ENCODE data around the gene FARP2. TPM values are rescaled to one million over a fixed set of nuclear protein-coding genes. Genes with fewer than 3 reads are reported as not detected.

FARP2 gene
- total RNA-seq, 1 donor from 2014 or later: 65.0 TPM

- Mint-ChIP-seq H3K4me3 (ENCODE audit: unreplicated experiment) (no peak overlapping the region), H3K9me3 (ENCODE audit: unreplicated experiment) (no peaks in the 10 kb centered on the region), H3K27me3 (ENCODE audit: low read depth, unreplicated experiment) (no peaks in the 10 kb centered on the region), H3K27ac (ENCODE audit: unreplicated experiment) (no peak overlapping the region), H3K4me1 (ENCODE audit: low read depth, unreplicated experiment) (peaks cover 13% of the 10 kb centered on the region), H3K36me3 (ENCODE audit: low read depth, unreplicated experiment) (peaks cover 6% of the 10 kb centered on the region)
- FAIRE-seq (no peak), DNase-seq (ENCODE audit: low read depth) (no peak)
- H3K27ac ChIP-seq (ENCODE audit: low read depth, low read length): no peak overlapping the region
- H3K4me3 ChIP-seq (ENCODE audit: insufficient read depth, low read depth, low read length): no peak overlapping the region
- peaks cover 81% of the 10 kb centered on the region for H3K79me2 ChIP-seq (ENCODE audit: insufficient read depth, low read length)
- H3K9ac ChIP-seq (ENCODE audit: low read length): no peak overlapping the region
- TF ChIP-seq EZH2 (IDR thresholded peaks at IDR 0.05; ENCODE audit: insufficient read depth, low read length): no peak
- no peak for TF ChIP-seq CTCF (IDR thresholded peaks at IDR 0.05; ENCODE audit: insufficient read depth, low read depth, low read length)
- no peaks in the 10 kb centered on the region for H3K27me3 ChIP-seq (ENCODE audit: insufficient read depth, low read length)
- H3K4me1 ChIP-seq (ENCODE audit: insufficient read depth, low read length): no peaks in the 10 kb centered on the region
- H4K20me1 ChIP-seq (ENCODE audit: insufficient read depth, low read length): peaks cover 67% of the 10 kb centered on the region
- H3K9me3 ChIP-seq (ENCODE audit: insufficient read depth, low read depth, low read length): no peaks in the 10 kb centered on the region
- no peak overlapping the region for H2AFZ ChIP-seq (ENCODE audit: low read depth, low read length)
- no peak overlapping the region for H3K4me2 ChIP-seq (ENCODE audit: low read length)
- H3K36me3 ChIP-seq (ENCODE audit: insufficient read depth, low read length): no peaks in the 10 kb centered on the region
Observed at GRCh38 chr2:241364781-241365180, 8.7 kb downstream of the FARP2 start.

- Histone ChIP-seq H4K20me1 (ENCODE audit: insufficient read depth, low read length) (peaks cover 64% of the 10 kb centered on the region), H3K4me1 (ENCODE audit: insufficient read depth, low read length) (no peaks in the 10 kb centered on the region), H3K9ac (ENCODE audit: low read length) (no peak overlapping the region), H3K27me3 (ENCODE audit: insufficient read depth, low read length) (no peaks in the 10 kb centered on the region), H3K9me3 (ENCODE audit: insufficient read depth, low read depth, low read length) (no peaks in the 10 kb centered on the region), H3K27ac (ENCODE audit: low read depth, low read length) (no peak overlapping the region), H3K36me3 (ENCODE audit: insufficient read depth, low read length) (no peaks in the 10 kb centered on the region), H3K4me2 (ENCODE audit: low read length) (no peak overlapping the region), H2AFZ (ENCODE audit: low read depth, low read length) (no peak overlapping the region), H3K79me2 (ENCODE audit: insufficient read depth, low read length) (peaks cover 79% of the 10 kb centered on the region), H3K4me3 (ENCODE audit: insufficient read depth, low read depth, low read length) (no peak overlapping the region)
- peaks cover 2% of the 10 kb centered on the region for H3K4me1 Mint-ChIP-seq (ENCODE audit: low read depth, unreplicated experiment)
- H3K27ac Mint-ChIP-seq (ENCODE audit: unreplicated experiment): no peak overlapping the region
- no peak for FAIRE-seq
- no peak overlapping the region for H3K4me3 Mint-ChIP-seq (ENCODE audit: unreplicated experiment)
- DNase-seq (ENCODE audit: low read depth): no peak
- H3K9me3 Mint-ChIP-seq (ENCODE audit: unreplicated experiment): no peaks in the 10 kb centered on the region
- peaks cover 6% of the 10 kb centered on the region for H3K36me3 Mint-ChIP-seq (ENCODE audit: low read depth, unreplicated experiment)
- TF ChIP-seq CTCF (IDR thresholded peaks at IDR 0.05; ENCODE audit: insufficient read depth, low read depth, low read length) (no peak), EZH2 (IDR thresholded peaks at IDR 0.05; ENCODE audit: insufficient read depth, low read length) (no peak)
- no peaks in the 10 kb centered on the region for H3K27me3 Mint-ChIP-seq (ENCODE audit: low read depth, unreplicated experiment)
Observed at GRCh38 chr2:241366678-241367077, 10.6 kb downstream of the FARP2 start.

- no peaks in the 10 kb centered on the region for H3K4me1 ChIP-seq (ENCODE audit: insufficient read depth, low read length)
- peaks cover 68% of the 10 kb centered on the region for H4K20me1 ChIP-seq (ENCODE audit: insufficient read depth, low read length)
- Mint-ChIP-seq H3K27me3 (ENCODE audit: low read depth, unreplicated experiment) (no peaks in the 10 kb centered on the region), H3K36me3 (ENCODE audit: low read depth, unreplicated experiment) (peaks cover 8% of the 10 kb centered on the region), H3K4me1 (ENCODE audit: low read depth, unreplicated experiment) (peaks cover 2% of the 10 kb centered on the region), H3K9me3 (ENCODE audit: unreplicated experiment) (no peaks in the 10 kb centered on the region), H3K4me3 (ENCODE audit: unreplicated experiment) (no peak overlapping the region), H3K27ac (ENCODE audit: unreplicated experiment) (no peak overlapping the region)
- no peak overlapping the region for H2AFZ ChIP-seq (ENCODE audit: low read depth, low read length)
- TF ChIP-seq CTCF (IDR thresholded peaks at IDR 0.05; ENCODE audit: insufficient read depth, low read depth, low read length) (no peak), EZH2 (IDR thresholded peaks at IDR 0.05; ENCODE audit: insufficient read depth, low read length) (no peak)
- H3K36me3 ChIP-seq (ENCODE audit: insufficient read depth, low read length): no peaks in the 10 kb centered on the region
- no peaks in the 10 kb centered on the region for H3K9me3 ChIP-seq (ENCODE audit: insufficient read depth, low read depth, low read length)
- H3K4me2 ChIP-seq (ENCODE audit: low read length): no peak overlapping the region
- no peak for DNase-seq (ENCODE audit: low read depth)
- FAIRE-seq: no peak
- peaks cover 82% of the 10 kb centered on the region for H3K79me2 ChIP-seq (ENCODE audit: insufficient read depth, low read length)
- H3K4me3 ChIP-seq (ENCODE audit: insufficient read depth, low read depth, low read length): no peak overlapping the region
- no peaks in the 10 kb centered on the region for H3K27me3 ChIP-seq (ENCODE audit: insufficient read depth, low read length)
- H3K27ac ChIP-seq (ENCODE audit: low read depth, low read length): no peak overlapping the region
- H3K9ac ChIP-seq (ENCODE audit: low read length): no peak overlapping the region
Observed at GRCh38 chr2:241368643-241369042, 12.6 kb downstream of the FARP2 start.

Measured in astrocyte (in vitro differentiated cells and primary cell).